Gastrocnemius medialis (tissue), 4 donors: ENCODE data around the gene GJB3.

Source experiments
- CTCF ChIP-seq, 5 experiments: fragments of 450-650 bp in 3 of 5; fragments of 200-600 bp in 2 of 5; sonication (generic) in 2 of 5; IDR thresholded peaks in 4 of 5; conservative IDR thresholded peaks in 1 of 5; 1 replicate in 4 of 5; 2 replicates in 1 of 5; pipeline ENCODE4 v1.5.1; 2016 to 2019; ENCODE audit warnings: antibody characterized with exemption in 5 of 5, mild to moderate bottlenecking in 3 of 5, moderate library complexity in 3 of 5
- POLR2A ChIP-seq, 2 donors: fragments of 450-650 bp; IDR thresholded peaks; one replicate each; pipeline ENCODE4 v1.6.1; 2017; ENCODE audit warnings: antibody characterized with exemption in 2 of 2, mild to moderate bottlenecking in 2 of 2, moderate library complexity in 2 of 2

- TF ChIP-seq CTCF (IDR thresholded peaks at IDR 0.05 in 4 of 5, conservative IDR thresholded peaks at IDR 0.05 in 1 of 5) (no peak), POLR2A (IDR thresholded peaks at IDR 0.05) (no peak)
These were observed 43.9 kb downstream of the GJB3 start for GRCh38 chr1:34824817-34825454.
